Measurements from ENCODE around the gene PCK1. TPM values are rescaled to one million over a fixed set of nuclear protein-coding genes. Genes with fewer than 3 reads are reported as not detected.

The PCK1 gene
- total RNA-seq, 1 donor from 2014 or later: not detected

DNA sequence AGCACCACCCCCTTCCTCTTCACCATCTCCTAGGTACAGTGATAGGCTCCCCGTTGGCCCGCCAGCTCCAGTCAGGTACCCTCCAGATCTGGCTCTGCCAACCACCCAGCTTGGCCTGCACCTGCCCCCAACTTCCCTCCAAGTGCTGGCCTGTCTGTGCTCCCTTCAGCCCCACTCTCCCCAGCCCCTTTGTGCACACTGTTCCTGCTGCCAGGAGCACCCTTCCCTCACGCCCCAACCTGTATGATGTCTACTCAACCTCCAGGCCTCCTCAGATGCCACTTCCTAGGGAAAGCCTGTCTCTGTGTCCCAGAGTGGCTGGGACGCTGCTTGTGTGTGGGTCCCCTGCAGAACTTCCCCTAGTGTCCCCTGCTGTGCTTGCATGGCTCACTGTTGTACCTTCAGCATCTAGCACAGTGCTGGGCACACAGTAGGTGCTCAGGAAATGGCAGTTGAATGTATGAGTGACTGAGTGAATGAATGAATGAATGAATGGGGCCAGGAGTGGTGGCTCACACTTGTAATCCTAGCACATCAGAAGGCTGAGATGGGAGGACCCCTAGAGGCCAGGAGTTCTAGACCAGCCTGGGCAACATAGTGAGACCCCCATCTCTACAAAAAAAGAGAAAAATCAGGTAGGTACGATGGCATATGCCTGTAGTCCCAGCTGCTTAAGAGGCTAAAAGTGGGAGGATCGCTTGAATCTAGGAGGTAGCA is 56.3 kb downstream of the PCK1 start:
- Mint-ChIP-seq H3K27me3 (ENCODE audit: unreplicated experiment) (peaks cover 3% of the 10 kb centered on the region), H3K36me3 (ENCODE audit: low read depth, unreplicated experiment) (no peaks in the 10 kb centered on the region), H3K9me3 (ENCODE audit: unreplicated experiment) (no peaks in the 10 kb centered on the region), H3K4me1 (ENCODE audit: unreplicated experiment) (no peaks in the 10 kb centered on the region), H3K27ac (ENCODE audit: unreplicated experiment) (no peak overlapping the region), H3K4me3 (ENCODE audit: unreplicated experiment) (no peak overlapping the region)
- DNase-seq (ENCODE audit: low spot score): no peak
- TF ChIP-seq, protein P1, sequence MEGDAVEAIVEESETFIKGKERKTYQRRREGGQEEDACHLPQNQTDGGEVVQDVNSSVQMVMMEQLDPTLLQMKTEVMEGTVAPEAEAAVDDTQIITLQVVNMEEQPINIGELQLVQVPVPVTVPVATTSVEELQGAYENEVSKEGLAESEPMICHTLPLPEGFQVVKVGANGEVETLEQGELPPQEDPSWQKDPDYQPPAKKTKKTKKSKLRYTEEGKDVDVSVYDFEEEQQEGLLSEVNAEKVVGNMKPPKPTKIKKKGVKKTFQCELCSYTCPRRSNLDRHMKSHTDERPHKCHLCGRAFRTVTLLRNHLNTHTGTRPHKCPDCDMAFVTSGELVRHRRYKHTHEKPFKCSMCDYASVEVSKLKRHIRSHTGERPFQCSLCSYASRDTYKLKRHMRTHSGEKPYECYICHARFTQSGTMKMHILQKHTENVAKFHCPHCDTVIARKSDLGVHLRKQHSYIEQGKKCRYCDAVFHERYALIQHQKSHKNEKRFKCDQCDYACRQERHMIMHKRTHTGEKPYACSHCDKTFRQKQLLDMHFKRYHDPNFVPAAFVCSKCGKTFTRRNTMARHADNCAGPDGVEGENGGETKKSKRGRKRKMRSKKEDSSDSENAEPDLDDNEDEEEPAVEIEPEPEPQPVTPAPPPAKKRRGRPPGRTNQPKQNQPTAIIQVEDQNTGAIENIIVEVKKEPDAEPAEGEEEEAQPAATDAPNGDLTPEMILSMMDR (IDR thresholded peaks at IDR 0.05; ENCODE audit: unreplicated experiment): no peak

Other genes with a start within 250 kb of the PCK1 start
- not detected for gene SPO11, start 231.3 kb upstream of the PCK1 start, total RNA-seq (ENCODE audit: unreplicated experiment)
- 32.1 TPM for gene RAE1, start 209.9 kb upstream of the PCK1 start, total RNA-seq (ENCODE audit: unreplicated experiment)
- gene RBM38, start 169.7 kb upstream of the PCK1 start, total RNA-seq (ENCODE audit: unreplicated experiment): 23.6 TPM
- gene CTCFL, start 36.0 kb upstream of the PCK1 start, total RNA-seq (ENCODE audit: unreplicated experiment): 0.21 TPM
- gene ZBP1, start 59.3 kb downstream of the PCK1 start, total RNA-seq (ENCODE audit: unreplicated experiment): not detected
- gene PMEPA1, start 148.9 kb downstream of the PCK1 start, total RNA-seq (ENCODE audit: unreplicated experiment): 61.3 TPM

Measured in endothelial cell (in vitro differentiated cells).